CMK (cell line): ENCODE measurements around the gene KYNU.
"Not testable (repeated sequence)": the region's sequence is repeated elsewhere in the genome, so short reads cannot be mapped to it uniquely, and the experiment has no call there.

ENCODE experiments used
- DNase-seq: peaks from one replicate; pipeline ENCODE4 v3.0.0-alpha.2; 2010; ENCODE audit warnings: low read depth

Gene KYNU

DNA sequence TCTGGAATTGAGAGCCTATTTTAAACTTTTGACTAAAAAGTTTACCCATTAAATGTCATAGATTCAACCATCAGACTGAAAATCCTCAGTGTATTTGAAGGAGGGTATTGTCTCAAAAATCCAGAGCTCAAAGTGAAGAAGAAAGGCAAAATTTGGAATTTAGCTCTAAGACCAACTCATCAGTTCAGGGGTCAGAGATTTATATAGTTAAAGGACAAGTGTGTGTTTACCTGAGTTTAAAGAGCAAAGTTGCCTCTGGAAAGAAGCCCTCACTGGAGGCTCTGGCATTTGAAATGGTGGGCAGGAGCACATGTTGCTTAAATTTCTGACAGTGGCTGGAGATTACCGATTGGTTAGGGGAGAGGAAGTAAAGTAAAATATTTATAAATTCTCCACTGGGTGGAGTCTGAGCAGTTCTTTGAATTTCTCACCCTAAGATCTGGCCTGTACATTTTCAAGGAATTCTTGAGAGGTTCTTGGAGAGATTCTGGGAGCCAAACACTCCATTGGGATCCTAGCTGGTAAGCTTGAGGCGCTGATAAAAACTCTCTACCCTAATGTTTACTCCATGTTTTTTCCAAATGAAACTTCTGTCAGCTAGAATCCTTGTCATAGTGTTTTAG, at the start of gene KYNU:
Gene KYNU (plus strand): TSS at position 449 of the 623 bp plus-strand sequence. CDS start 7,704 bp downstream, outside the sequence.
- DNase-seq = no peak

DNA sequence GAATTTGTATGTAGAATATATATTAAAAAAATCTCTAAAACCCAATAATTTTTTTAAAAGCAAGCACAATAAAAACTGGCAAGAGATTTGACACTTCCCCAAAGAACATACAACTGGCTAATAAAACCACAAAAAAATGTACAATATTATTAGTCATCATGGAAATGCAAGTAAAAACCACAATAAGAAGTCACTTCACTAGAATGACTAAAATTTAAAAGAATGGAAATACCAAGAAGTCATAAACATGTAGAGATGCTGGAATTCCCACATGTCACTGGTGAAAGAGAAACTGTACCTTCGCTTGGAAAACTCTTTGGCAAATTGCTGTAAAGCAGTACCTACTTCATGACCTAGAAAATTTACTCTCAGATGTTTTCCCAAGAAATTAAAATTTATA, 43.4 kb upstream of the KYNU start:
- no peak for DNase-seq

DNA sequence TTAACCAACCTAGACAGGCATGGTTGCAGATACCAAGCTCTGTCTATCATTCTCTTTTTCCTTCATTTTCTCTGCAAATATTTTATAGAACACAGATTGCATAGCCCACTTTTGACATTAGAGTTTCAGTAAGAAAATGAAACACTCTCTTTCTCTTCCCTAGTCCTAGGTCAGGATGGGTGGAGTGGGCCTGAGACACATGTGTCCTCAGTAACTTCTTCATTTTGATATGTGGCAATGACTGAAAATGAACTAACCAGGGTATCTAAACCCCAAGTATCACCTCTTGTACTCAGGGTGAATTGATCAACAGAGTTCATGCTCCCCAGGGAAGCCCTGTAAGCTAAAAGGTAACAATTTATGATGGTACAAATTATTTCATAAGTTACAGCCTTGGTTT, 37.0 kb upstream of the KYNU start:
- no peak for DNase-seq

DNA sequence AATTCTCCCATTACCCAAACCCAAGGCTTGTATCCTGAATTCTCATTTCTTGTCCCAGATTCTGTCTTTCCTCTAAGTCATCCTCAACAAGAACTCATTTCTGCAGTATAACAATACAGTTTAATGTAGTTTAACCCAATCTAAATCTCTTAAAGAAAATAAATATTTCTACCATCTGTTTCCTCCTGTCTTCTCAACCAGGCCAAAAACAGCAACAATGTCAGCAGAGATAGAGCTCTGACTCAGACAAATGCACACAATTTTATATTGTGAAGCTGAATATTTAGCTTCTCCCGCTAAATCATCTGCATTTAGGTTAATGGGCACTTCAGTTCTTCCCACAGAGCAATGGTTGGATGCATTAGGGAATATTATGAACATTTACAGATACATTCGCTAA, 35.7 kb upstream of the KYNU start:
- DNase-seq = no peak

DNA sequence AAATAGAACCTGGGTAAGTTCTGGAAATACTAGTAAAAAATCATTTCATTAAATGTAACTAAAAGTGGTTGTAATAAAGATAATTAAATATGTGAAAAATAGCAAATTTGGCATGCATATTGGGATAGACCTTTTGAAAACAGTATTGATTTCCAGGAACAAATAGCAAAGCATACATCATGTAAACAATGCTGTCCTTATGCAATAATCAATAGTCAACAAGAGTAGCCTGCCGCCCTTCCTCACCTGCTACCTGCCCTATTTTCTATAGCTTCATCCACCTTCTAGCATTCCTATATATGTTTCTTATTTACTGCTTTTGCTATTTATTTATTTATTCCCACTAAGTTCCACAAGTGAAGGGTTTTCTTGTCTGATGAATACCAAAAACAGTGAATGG, 35.1 kb upstream of the KYNU start:
- DNase-seq = no peak

DNA sequence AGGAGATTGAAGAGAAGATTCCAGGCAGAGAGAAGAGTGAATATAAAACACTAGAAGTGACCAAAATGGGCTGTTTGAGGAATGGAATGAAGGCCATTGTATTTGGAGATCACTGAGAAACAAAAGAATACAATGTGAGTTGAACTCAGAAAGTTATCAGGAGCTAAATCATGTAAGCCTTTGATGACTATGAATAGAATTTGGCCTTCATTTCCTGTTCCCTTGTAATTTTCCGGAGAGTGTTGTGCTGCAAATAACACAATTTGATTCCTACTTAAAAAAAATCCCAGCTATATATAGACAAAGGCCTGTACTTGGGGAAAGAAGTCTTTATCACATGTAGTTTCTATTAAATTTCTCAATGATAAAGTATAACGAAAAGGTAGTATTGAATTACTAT, 33.7 kb upstream of the KYNU start:
- no peak for DNase-seq

DNA sequence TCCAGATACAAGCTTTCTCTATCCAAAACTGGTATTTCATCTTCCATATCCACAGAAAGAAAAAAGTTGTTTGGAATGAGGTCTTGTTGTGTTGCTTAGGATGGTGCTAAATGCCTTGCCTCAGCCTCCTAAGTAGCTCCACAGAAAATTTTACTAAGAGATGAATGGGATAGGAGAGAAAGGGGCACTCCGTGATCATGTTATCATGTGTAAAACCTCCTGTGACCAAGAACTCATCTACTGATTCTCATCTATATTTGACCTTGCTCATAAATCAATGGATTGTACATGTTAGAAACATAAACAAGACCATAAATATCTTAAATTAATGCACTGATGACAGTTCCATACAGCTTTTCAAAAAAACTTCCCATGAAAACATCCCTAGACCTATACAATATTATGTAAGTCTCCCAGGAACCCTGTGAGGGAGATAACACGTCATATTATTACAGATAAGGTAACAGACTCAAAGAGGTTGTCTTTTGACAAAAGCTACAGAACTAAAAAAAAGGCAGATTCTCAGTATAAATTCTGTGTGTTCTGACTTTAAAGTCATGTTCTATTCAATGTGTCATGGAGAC, 29.3 kb upstream of the KYNU start:
- DNase-seq = no peak

DNA sequence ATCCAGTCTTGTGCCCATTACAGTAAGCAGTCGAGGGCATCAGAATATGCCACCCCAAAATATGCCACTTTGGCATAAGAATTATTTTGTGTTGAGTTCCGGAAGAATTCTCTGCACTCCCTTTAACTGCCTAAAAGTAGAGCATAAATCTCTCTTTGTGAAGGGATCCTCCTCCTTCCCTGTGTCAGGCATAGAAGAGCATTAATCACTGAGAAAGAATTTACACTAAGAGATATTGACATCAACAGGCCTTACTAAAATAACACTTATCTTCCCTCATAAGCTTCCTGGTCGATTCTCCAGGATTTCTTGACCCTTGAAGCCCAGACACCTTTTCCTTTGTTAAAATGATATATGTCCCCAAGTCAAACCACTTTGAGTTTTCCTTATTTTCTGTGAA, 27.6 kb upstream of the KYNU start:
- DNase-seq = no peak

DNA sequence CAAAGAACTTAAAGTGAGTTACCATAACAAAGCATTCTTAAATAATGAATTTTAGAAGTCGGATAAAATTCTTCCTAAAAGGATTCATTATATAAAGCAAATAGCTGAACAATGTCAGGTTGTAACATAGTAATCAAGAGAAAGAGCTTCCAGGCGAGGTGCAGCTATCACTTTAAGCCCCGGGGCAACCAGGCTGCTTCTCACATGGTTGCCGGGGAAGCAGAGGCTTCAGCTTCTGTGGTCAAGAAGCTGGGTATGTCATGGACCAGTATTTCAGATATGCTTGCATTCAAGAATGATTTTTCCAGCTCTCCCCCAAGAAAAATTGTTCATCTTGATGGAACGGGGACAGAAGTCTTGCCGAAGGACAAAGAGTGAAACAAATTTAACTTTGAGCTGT, 23.6 kb upstream of the KYNU start:
- no peak for DNase-seq

DNA sequence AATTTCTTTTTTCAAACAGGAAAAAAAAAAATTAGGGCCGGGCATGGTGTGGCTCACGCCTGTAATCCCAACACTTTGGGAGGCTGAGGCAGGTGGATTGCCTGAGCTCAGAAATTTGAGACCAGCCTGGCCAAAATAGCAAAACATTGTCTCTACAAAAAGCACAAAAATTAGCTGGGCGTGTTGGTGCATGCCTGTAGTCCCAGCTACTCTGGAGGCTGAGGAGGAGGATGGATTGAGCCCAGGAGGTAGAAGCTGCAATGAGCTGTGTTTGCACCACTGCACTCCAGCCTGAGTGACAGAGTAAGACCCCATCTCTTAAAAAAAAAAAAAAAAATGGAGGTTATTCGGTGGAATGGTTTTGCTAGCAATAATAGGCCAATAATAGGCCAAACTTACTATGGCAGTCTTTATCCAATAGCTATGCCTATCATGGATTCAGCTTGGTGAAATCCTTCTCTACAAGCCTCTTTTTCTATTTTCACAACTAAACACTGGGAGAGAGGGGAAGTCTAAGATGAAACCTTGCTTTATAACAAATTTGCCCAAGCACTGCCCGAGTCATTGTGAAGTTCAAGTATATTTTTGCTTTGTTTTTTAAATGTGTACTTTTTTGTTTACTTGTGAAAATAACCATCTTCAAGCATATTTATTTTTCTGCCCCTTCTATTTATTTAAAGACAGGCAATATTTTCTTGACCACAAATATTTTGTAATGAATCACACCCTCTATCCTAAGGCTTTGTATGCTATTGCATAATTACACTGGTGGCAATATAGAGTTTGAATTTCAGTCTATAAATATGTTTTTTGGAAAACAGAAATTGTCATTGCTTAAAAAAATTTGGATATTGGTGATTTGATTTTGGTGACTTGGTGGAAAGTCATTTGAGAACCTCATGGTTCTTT, 20.0 kb upstream of the KYNU start:
- no peak for DNase-seq

DNA sequence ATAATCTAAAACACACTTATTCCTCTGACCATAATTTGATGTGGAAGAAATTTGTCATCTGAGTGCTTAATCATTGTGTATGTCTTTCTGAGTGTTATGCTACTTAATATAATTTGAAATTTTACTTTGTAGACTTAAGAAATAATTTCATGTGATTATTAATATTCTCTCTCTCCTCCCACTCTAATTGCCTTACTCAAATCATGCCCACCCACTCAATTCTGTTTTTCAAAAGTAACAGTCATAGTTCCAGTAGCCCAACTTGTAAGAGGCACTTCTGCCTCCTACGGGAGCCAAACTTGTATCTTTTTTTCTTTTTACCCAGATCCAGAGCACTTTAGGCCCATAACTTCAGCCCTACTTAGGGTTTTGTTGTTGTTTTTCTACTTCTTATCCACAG, 18.5 kb upstream of the KYNU start:
- no peak for DNase-seq

DNA sequence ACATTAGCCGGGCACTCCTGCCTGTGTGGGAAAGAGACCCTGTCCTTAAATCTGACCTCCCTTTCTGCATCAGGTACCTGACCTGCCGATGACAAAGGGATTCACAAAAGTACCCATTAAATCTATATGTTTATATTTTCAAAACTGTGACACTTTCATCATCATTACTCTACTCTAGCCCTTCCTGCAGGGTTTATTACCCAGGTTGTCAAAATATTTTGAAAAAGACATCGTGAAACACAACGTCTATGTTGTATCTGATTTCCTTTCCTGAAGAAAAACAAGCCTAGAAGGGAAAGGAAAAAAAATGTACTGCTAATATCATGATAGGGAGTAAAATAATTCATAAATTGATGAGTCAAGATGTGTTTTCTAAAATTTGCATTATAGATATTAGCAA, 15.2 kb upstream of the KYNU start:
- no peak for DNase-seq

DNA sequence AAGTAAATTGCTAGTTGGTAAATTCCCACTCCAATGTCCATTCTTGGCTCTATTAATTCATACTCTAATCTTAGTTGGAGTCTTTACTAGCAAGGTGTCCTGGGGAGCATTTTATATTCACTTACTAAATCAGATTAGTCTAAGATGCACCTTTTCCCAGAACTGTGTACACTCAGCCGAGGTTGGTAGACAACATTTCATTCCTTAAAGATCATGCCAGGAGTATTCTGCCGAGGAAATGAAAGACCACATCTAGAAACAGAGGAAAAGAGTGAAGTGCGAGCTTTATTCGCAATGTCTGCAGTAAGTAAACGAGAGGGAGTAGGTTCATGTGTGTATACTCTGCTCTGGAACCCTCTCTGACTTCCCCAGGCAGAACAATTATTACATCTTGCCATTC, 14.6 kb upstream of the KYNU start:
- no peak for DNase-seq

DNA sequence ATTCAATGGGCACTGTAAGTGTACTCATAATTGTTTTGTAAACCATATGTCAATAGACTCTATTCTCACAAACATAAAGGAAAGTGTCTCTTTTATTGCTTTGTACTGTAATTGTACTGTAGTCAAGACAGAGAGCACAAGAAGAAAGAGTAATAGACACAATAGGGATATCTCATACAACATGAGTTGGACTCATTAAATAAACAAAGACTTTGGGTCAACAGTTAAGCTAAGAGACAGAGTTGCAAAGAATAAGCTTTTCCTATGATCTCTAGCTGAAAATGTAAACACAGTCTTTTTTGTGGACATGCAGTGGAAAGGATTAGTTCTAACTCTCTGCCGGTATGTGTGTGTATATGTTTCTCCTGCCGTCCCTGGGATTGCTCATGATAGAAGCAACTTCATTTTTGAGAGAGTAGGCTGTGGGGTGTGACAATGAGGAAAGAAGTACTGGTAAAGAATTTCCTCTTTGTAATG, 13.9 kb upstream of the KYNU start:
- DNase-seq = no peak

DNA sequence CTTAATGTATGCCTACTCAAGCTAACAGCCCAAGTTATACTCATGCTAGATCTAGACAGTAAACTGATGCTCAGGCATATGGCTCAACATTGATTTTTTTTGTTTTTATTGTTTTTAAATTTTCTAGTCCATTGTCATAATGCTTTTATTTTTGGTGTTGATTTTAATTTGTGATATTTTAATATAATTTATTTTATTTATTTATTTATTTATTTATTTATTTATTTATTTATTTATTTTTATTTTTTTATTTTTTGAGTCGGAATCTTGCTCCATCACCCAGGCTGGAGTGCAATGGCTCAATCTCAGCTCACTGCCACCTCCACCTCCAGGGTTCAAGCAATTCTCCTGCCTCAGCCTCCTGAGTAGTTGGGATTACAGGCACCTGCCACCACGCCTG, 12.9 kb upstream of the KYNU start:
- DNase-seq = not testable (repeated sequence)

DNA sequence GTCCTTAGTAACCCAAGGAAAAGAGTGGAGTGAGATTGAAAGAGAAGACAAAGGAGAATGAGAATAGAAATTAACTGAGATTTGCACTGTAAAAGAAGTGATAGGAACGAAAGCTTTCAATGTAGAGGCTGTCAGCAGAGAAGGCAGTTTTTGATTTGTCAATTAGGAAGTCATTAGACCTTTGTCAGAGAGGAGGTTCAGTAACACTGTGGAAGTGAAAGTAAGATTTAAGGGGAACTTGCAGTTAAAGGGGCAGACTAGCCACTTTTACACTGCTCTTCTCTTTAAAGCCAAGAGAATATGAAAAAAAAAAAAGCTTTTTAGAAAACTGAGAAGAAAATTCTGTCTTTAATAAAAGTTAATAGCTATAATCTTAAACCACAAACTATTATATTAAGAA, 11.5 kb upstream of the KYNU start:
- no peak for DNase-seq

DNA sequence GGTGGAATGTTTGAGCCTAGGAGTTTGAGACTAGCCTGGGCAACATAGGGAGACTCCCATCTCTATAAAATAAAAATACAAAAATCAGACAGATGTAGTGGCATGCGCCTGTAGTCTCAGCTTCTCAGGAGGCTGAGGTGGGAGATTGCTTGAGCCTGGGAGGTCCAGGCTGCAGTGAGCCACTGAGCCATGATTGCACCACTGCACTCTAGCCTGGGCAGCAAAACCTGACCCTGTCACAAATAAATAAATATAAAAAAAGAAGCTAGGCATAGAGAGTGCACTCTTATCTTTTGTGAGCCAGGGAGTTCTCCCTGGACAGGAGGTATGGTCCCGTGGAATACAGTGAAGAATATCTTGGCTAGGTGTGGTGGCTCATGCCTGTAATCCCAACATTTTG, 11.0 kb upstream of the KYNU start:
- no peak for DNase-seq

DNA sequence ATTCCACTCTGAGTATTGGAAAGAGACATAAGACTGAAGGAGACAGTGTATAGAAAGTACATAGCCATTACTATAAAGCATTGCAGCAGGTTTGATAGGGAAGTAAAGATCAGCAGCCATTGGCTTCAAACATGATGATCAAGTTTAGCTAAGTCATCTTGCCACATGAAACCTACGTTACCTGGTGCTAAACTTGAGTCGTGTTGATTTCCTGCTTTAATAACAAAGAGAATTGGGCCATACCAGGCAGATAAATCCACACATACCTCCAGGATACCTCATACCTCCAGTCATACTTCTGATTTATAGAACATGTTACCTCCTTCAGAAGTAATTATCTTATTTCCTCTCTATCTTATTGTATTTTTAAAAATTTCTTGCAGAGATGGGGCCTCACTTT, 10.3 kb upstream of the KYNU start:
- no peak for DNase-seq

DNA sequence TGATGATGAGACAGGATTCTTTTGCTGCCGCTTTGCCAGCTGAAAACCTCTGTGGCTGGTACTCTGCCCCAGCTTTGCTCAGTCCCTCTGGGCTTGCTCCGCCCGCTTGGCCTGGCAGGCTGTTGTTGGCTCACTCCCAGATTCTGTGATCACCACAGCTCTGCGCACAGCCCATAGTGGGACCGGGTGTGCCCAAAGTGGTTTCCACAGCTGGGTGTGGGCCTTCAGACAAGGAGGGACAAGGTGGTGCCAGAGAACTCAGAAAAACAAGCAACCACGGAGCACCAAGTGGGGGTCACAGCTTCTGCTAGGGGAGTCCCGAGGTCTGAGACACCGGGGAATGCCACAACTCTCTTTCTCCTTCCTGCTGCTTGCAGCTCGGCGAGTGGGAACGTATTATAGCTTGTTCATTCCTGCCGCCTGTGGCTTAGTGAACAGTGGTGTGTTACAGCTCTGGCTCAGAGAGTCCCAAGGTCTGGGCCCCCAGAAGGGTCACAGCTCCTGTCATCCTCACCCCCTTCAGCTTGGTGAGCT, 9.2 kb upstream of the KYNU start:
- no peak for DNase-seq

DNA sequence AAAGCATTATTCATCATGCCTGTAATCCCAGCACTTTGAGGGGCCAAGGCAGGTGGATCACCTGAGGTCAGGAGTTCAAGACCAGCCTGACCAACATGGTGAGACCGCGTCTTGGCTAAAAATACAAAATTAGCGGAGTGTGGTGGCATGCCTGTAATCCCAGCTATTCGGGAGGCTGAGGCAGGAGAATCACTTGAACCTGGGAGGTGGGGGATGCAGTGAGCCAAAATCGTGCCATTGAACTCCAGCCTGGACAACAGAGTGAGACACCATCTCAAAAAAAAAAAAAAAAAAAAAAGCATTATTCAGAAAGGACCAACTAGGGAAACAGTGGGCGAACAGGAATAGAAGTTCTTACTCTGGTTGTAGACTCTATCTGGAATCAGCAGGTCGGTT, 8.4 kb upstream of the KYNU start:
- not testable (repeated sequence) for DNase-seq

DNA sequence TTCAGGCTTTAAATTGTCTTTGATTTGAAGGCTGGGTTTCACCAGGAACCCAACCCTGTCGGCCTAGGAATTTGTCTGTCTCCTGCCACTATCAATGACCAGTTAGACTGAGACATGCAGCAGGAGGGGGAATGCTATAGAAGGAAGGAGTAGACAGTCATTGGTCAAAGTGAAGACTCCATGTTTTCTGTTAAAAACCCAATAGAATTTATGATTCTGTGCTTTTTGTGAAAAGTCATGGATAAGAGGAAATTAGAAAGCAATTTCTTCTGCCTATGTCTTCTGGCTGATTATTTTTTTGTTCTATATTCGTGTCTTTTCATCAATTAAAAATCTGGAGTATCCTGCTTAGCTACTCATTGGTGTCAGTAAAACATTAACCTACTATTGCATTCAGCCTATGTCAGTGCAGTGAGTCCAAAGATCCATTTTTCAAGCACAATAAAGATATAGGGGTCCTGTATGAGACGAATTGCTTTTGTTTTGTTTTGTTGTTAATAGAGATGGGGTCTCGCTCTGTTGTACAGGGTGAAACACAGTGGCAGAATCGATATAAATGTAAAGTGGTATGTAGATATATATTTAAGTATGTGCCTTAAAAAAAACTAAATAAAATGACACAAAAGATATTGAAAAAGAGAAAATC, 7.9 kb upstream of the KYNU start:
- no peak for DNase-seq

DNA sequence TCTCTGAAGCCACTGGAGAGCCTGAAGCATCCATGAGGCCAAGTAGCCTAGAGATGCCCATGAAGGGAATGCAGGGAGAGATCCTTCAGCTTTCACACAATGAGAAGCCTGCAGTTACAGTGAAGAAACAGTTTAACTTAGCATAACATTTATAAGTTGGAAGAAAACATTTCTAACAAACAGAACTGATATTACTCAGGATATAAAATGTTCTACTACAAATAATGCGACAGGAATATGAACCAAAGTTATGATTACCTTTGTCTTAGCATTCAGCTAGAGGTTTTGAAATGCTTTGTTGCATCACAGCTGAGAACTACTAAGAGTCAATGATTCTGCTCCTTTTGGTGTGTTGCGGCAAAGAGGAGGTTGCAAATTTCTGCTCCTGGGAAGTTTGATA, 6.9 kb upstream of the KYNU start:
- no peak for DNase-seq
